ENCODE data around the gene SLC66A3. TPM values are rescaled to one million over a fixed set of nuclear protein-coding genes. Genes with fewer than 3 reads are reported as not detected.
A peak's percentile ranks its signal among the peaks of the same experiment; 100 is the strongest.

SLC66A3 gene
- total RNA-seq, 3 donors from 2014 or later = 47.6 to 111 (median 62.6) TPM

DNA sequence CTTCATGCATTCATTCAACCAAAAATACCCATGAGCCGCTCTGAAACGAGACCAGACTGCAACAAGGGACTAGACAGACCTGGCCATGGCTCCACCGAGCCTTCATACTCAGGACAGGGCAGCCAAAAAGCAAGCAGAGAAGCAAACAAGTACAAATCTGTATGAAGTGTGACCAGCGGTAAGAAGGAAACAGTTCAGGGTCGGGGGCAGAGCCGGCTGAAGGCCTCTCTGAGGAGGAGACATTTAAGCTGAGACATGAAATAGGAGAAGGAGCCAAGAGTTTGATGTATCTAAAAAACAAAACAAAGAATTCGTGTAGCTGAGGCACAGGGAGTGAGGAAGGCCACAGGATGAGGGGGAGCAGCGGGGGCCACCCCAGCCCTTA is 21.3 kb upstream of the SLC66A3 start:
- peaks cover 4 to 8% of the 10 kb centered on the region in 2 donors for H3K4me1 ChIP-seq
- no peaks in the 10 kb centered on the region for H3K36me3 ChIP-seq
- peak overlapping the region; percentile 42 to 73 (median 54) for H3K4me3 ChIP-seq
- TF ChIP-seq POLR2AphosphoS5 (IDR thresholded peaks at IDR 0.05) (no peak), POLR2A (IDR thresholded peaks at IDR 0.05) (no peak), CTCF (IDR thresholded peaks at IDR 0.05) (no peak)
- no peaks in the 10 kb centered on the region for H3K9me3 ChIP-seq
- no peaks in the 10 kb centered on the region for H3K27me3 ChIP-seq
- intact Hi-C loops (cut with DNase I; ENCODE audit: low total_unique reads) = loop anchor here (10.0 kb wide), 1 partner anchor 281 kb away; no protein-coding TSS in a partner anchor
- no peak for DNase-seq (ENCODE audit: low spot score in 2 of 2)
- H3K27ac ChIP-seq = no peak overlapping the region

DNA sequence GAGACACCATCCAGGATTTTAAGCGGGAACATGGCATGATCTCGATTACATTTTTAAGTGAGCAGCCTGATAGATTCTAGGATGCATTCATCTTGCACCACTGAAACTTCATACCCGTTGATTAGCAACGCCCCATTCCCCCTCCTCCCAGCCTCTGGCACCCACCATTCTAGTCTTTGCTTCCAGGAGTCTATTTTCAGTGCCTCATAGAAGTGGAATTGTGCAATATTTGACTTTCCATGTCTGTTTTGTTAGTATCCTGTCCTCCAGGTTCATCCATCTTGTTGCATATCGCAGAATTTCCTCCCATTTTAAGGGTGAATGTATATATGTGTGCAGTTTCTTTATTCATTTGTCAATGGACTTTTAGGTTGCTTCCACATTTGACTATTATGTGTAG is 20.9 kb upstream of the SLC66A3 start:
- intact Hi-C loops (cut with DNase I; ENCODE audit: low total_unique reads) = loop anchor here (10.0 kb wide), 1 partner anchor 280 kb away; no protein-coding TSS in a partner anchor
- no peaks in the 10 kb centered on the region for H3K27me3 ChIP-seq
- no peak overlapping the region for H3K4me3 ChIP-seq
- no peaks in the 10 kb centered on the region for H3K36me3 ChIP-seq
- TF ChIP-seq POLR2AphosphoS5 (IDR thresholded peaks at IDR 0.05) (no peak), CTCF (IDR thresholded peaks at IDR 0.05) (no peak), POLR2A (IDR thresholded peaks at IDR 0.05) (no peak)
- H3K9me3 ChIP-seq = no peaks in the 10 kb centered on the region
- no peak for DNase-seq (ENCODE audit: low spot score in 2 of 2)
- peaks cover 4 to 8% of the 10 kb centered on the region in 2 donors for H3K4me1 ChIP-seq
- H3K27ac ChIP-seq = no peak overlapping the region

- no peaks in the 10 kb centered on the region for H3K36me3 ChIP-seq
- H3K4me1 ChIP-seq = no peaks in the 10 kb centered on the region
- H3K9me3 ChIP-seq = no peaks in the 10 kb centered on the region
- no peak overlapping the region for H3K27ac ChIP-seq
- H3K27me3 ChIP-seq = no peaks in the 10 kb centered on the region
- H3K4me3 ChIP-seq = no peak overlapping the region
- DNase-seq (ENCODE audit: low spot score in 2 of 2) = no peak
- no peak for TF ChIP-seq POLR2A (IDR thresholded peaks at IDR 0.05)
- TF ChIP-seq POLR2AphosphoS5 (IDR thresholded peaks at IDR 0.05) = no peak
- TF ChIP-seq CTCF (IDR thresholded peaks at IDR 0.05) = no peak
- intact Hi-C loops (cut with DNase I; ENCODE audit: low total_unique reads) = no loop called here
These were observed 14.8 kb upstream of the SLC66A3 start for GRCh38 chr2:11140492-11140891.

- no peaks in the 10 kb centered on the region for H3K4me1 ChIP-seq
- no peaks in the 10 kb centered on the region for H3K27me3 ChIP-seq
- no peak overlapping the region for H3K4me3 ChIP-seq
- H3K9me3 ChIP-seq = no peaks in the 10 kb centered on the region
- DNase-seq (ENCODE audit: low spot score in 2 of 2) = no peak
- no peak overlapping the region for H3K27ac ChIP-seq
- no peak for TF ChIP-seq POLR2A (IDR thresholded peaks at IDR 0.05)
- TF ChIP-seq POLR2AphosphoS5 (IDR thresholded peaks at IDR 0.05) = no peak
- TF ChIP-seq CTCF (IDR thresholded peaks at IDR 0.05) = no peak
- H3K36me3 ChIP-seq = no peaks in the 10 kb centered on the region
- intact Hi-C loops (cut with DNase I; ENCODE audit: low total_unique reads) = no loop called here
These were observed 13.9 kb upstream of the SLC66A3 start for GRCh38 chr2:11141319-11141718.

DNA sequence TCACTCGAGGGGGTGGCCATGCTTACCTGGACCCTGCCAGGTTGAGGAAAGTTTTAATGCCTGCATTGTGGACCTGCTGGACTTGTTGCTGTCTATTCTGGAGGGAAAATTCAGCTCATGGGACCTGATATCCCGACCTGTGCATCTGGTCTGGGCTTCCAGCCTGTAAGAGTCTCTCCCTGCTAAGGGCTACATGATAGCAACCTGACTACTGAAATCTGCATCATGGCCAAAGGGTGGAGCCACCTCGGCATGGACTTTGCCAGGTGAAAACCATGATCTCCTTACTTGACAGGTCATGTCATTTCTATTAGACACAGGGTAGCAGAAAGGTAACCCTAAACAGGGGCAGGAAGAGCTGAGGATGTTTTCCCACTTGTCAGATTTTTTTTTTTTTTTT is 12.9 kb upstream of the SLC66A3 start:
- DNase-seq (ENCODE audit: low spot score in 2 of 2) = no peak
- intact Hi-C loops (cut with DNase I; ENCODE audit: low total_unique reads) = no loop called here
- TF ChIP-seq POLR2A (IDR thresholded peaks at IDR 0.05) (no peak), CTCF (IDR thresholded peaks at IDR 0.05) (no peak), POLR2AphosphoS5 (IDR thresholded peaks at IDR 0.05) (no peak)
- H3K9me3 ChIP-seq = no peaks in the 10 kb centered on the region
- no peaks in the 10 kb centered on the region for H3K36me3 ChIP-seq
- no peak overlapping the region for H3K27ac ChIP-seq
- no peaks in the 10 kb centered on the region for H3K4me1 ChIP-seq
- H3K4me3 ChIP-seq = no peak overlapping the region
- H3K27me3 ChIP-seq = no peaks in the 10 kb centered on the region

All from breast epithelium (tissue), 4 donors.